Peyer's patch (tissue), 4 donors: ENCODE measurements around the gene CELF4. TPM values are rescaled to one million over a fixed set of nuclear protein-coding genes. Genes with fewer than 3 reads are reported as not detected.

Source experiments
- DNase-seq, 3 donors: peaks; one replicate each; pipeline ENCODE4 v3.0.0-alpha.2; 2017 to 2019
- H3K27ac ChIP-seq, 4 donors: fragments of 200-600 bp; sonication (generic); one replicate each; pipeline ENCODE4 v1.5.1; 2016 to 2019
- H3K27me3 ChIP-seq, 2 donors: fragments of 200-600 bp; sonication (generic); one replicate each; pipeline ENCODE4 v1.5.1; 2019
- H3K36me3 ChIP-seq, 3 donors: fragments of 200-600 bp; sonication (generic); one replicate each; pipeline ENCODE4 v1.5.1; 2016 to 2019
- H3K4me1 ChIP-seq, 4 donors: fragments of 200-600 bp; sonication (generic); one replicate each; pipeline ENCODE4 v1.5.1; 2016 to 2019
- H3K4me3 ChIP-seq, 4 donors: fragments of 200-600 bp; sonication (generic); 1 replicate in 3 of 4; 2 replicates in 1 of 4; pipeline ENCODE4 v1.5.1; 2016 to 2019; ENCODE audit warnings: mild to moderate bottlenecking in 1 of 4
- H3K9me3 ChIP-seq, 4 donors: fragments of 200-600 bp; sonication (generic); one replicate each; pipeline ENCODE4 v1.5.1; 2016 to 2019; ENCODE audit warnings: mild to moderate bottlenecking in 1 of 4
- CTCF ChIP-seq, 6 experiments: fragments of 450-650 bp in 4 of 6; fragments of 200-600 bp in 2 of 6; sonication (generic) in 1 of 6; IDR thresholded peaks; one replicate each; pipeline ENCODE4 v1.5.1; 2017 to 2019; ENCODE audit warnings: antibody characterized with exemption in 6 of 6, mild to moderate bottlenecking in 3 of 6, moderate library complexity in 1 of 6
- POLR2A ChIP-seq, 2 donors: fragments of 450-650 bp; IDR thresholded peaks; one replicate each; pipeline ENCODE4 v1.5.1; 2017; ENCODE audit warnings: antibody characterized with exemption in 2 of 2, mild to moderate bottlenecking in 2 of 2, moderate library complexity in 2 of 2
- total RNA-seq, 4 donors: library from RNA; depleted of rRNA; stranded (reverse); fragments of >200 nt; gene quantifications; one replicate each; pipeline ENCODE4 v1.1.0, GENCODE V29; 2016

Gene CELF4
- total RNA-seq, 4 donors from 2014 or later = 0.35 to 4.8 TPM; not detected in 2

- Histone ChIP-seq H3K27ac (no peak overlapping the region), H3K36me3 (no peaks in the 10 kb centered on the region), H3K4me3 (no peak overlapping the region), H3K4me1 (no peaks in the 10 kb centered on the region), H3K9me3 (no peaks in the 10 kb centered on the region), H3K27me3 (no peaks in the 10 kb centered on the region)
- no peak for TF ChIP-seq CTCF (IDR thresholded peaks at IDR 0.05)
- no peak for TF ChIP-seq POLR2A (IDR thresholded peaks at IDR 0.05)
- DNase-seq = no peak
Observed at GRCh38 chr18:37456873-37457272, 108.7 kb downstream of the CELF4 start.

DNA sequence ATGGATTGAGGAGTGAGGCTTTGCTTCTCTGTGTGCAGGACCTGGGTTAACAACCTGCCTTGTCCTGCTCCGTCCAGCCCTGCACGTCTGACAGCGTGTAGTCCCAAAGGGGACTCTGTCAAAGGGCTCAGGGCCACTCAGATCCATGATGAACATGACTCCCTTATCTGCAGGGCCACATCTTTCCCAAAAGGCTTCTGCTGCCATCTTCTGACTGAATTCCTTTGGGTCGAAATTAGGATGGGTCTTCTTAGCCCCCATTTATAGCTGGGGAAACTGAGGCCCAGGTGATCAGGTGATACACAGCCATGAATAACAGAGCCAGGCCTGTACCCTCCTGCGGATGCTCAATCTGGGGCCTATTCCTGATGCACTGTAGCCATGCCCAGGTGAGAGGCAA, 109.2 kb downstream of the CELF4 start:
- TF ChIP-seq CTCF (IDR thresholded peaks at IDR 0.05) (no peak), POLR2A (IDR thresholded peaks at IDR 0.05) (no peak)
- no peaks in the 10 kb centered on the region for H3K27me3 ChIP-seq
- no peaks in the 10 kb centered on the region for H3K36me3 ChIP-seq
- DNase-seq = no peak
- H3K4me1 ChIP-seq = no peaks in the 10 kb centered on the region
- H3K4me3 ChIP-seq = no peak overlapping the region
- H3K9me3 ChIP-seq = no peaks in the 10 kb centered on the region
- no peak overlapping the region for H3K27ac ChIP-seq

DNA sequence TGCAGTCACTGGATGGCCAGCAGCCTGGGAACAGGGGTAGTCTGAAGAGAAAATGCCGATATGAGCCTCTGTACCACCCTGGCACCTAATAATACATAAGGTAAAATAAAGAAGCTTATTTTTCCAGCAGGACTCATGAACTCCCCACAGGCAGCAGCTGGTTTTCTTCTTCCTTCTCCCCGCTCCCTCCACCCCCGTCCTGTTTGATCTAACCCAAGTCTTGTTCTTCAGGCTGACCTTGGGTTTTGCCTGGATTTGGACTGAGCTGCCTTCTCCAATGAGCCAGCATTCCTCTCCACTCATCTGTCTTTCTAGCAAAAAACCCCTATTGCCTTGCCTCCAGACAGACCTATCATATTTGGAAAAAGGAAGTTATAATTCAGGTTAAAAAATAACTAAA, 111.8 kb downstream of the CELF4 start:
- Histone ChIP-seq H3K4me1 (no peaks in the 10 kb centered on the region), H3K36me3 (no peaks in the 10 kb centered on the region), H3K27me3 (no peaks in the 10 kb centered on the region), H3K27ac (peak overlapping the region in 1 of 4 donors; percentile 43), H3K4me3 (no peak overlapping the region), H3K9me3 (no peaks in the 10 kb centered on the region)
- TF ChIP-seq POLR2A (IDR thresholded peaks at IDR 0.05) = no peak
- TF ChIP-seq CTCF (IDR thresholded peaks at IDR 0.05) = no peak
- no peak for DNase-seq

- Histone ChIP-seq H3K27ac (peak overlapping the region in 1 of 4 donors; percentile 53), H3K4me1 (no peaks in the 10 kb centered on the region), H3K36me3 (no peaks in the 10 kb centered on the region), H3K27me3 (no peaks in the 10 kb centered on the region), H3K9me3 (no peaks in the 10 kb centered on the region), H3K4me3 (no peak overlapping the region)
- no peak for DNase-seq
- TF ChIP-seq POLR2A (IDR thresholded peaks at IDR 0.05) = no peak
- no peak for TF ChIP-seq CTCF (IDR thresholded peaks at IDR 0.05)
Observed at GRCh38 chr18:37452682-37453385, 112.8 kb downstream of the CELF4 start.

GRCh38 chr18:37452015-37452414, 113.6 kb downstream of the CELF4 start:
- no peaks in the 10 kb centered on the region for H3K27me3 ChIP-seq
- no peak for DNase-seq
- no peaks in the 10 kb centered on the region for H3K9me3 ChIP-seq
- H3K4me3 ChIP-seq = no peak overlapping the region
- TF ChIP-seq CTCF (IDR thresholded peaks at IDR 0.05) (no peak), POLR2A (IDR thresholded peaks at IDR 0.05) (no peak)
- no peaks in the 10 kb centered on the region for H3K4me1 ChIP-seq
- H3K27ac ChIP-seq = peak overlapping the region in 1 of 4 donors; percentile 53
- no peaks in the 10 kb centered on the region for H3K36me3 ChIP-seq
